Tibial nerve (tissue), 4 donors: ENCODE results near the gene RAB23. TPM values are rescaled to one million over a fixed set of nuclear protein-coding genes. Genes with fewer than 3 reads are reported as not detected.

Experiments used
- DNase-seq, 2 donors: peaks; one replicate each; pipeline ENCODE4 v3.0.0-alpha.2; 2019; ENCODE audit warnings: low spot score in 2 of 2
- H3K27ac ChIP-seq, 4 donors: fragments of 200-600 bp; sonication (generic) in 3 of 4; one replicate each; pipeline ENCODE4 v1.5.1; 2017 to 2019; ENCODE audit warnings: mild to moderate bottlenecking in 1 of 4
- H3K27me3 ChIP-seq, 2 donors: fragments of 200-600 bp; sonication (generic) in 1 of 2; one replicate each; pipeline versions ENCODE4 v1.5.1 to v1.6.0; 2017 to 2019
- H3K36me3 ChIP-seq, 3 donors: fragments of 200-600 bp; sonication (generic); one replicate each; pipeline ENCODE4 v1.5.1; 2018 to 2019
- H3K4me1 ChIP-seq, 4 donors: fragments of 200-600 bp; sonication (generic) in 3 of 4; one replicate each; pipeline ENCODE4 v1.5.1; 2017 to 2019
- H3K4me3 ChIP-seq, 4 donors: fragments of 200-600 bp; sonication (generic) in 3 of 4; one replicate each; pipeline ENCODE4 v1.5.1; 2017 to 2019; ENCODE audit warnings: mild to moderate bottlenecking in 1 of 4, moderate library complexity in 1 of 4
- H3K9me3 ChIP-seq, 4 donors: fragments of 200-600 bp; sonication (generic) in 3 of 4; one replicate each; pipeline ENCODE4 v1.5.1; 2017 to 2019
- CTCF ChIP-seq, 5 experiments: fragments of 200-600 bp in 3 of 5; fragments of 450-650 bp in 2 of 5; sonication (generic) in 3 of 5; IDR thresholded peaks; one replicate each; pipeline ENCODE4 v1.5.1; 2016 to 2019; ENCODE audit warnings: antibody characterized with exemption in 5 of 5, mild to moderate bottlenecking in 3 of 5, moderate library complexity in 2 of 5
- EP300 ChIP-seq, 2 donors: sonication (generic); formaldehyde crosslinking; IDR thresholded peaks; one replicate each; pipeline ENCODE4 v1.6.1; 2017; ENCODE audit warnings: antibody characterized with exemption in 2 of 2, mild to moderate bottlenecking in 1 of 2
- POLR2A ChIP-seq, 2 donors: fragments of 450-650 bp; IDR thresholded peaks; one replicate each; pipeline ENCODE4 v1.6.1; 2017; ENCODE audit warnings: antibody characterized with exemption in 2 of 2, mild to moderate bottlenecking in 2 of 2, moderate library complexity in 2 of 2
- WGBS, 2 donors: methylation state at CpG; one replicate each; pipeline ENCODE4 v1.1.5; 2018; 5-methylcytosine and 5-hydroxymethylcytosine counted together
- total RNA-seq, 4 donors: library from RNA; depleted of rRNA; stranded (reverse); fragments of >200 nt; gene quantifications; one replicate each; pipeline ENCODE4 v1.1.0, GENCODE V29; 2016

Gene RAB23
- total RNA-seq, 4 donors from 2014 or later, result 17.1 to 26.8 (median 20.1) TPM

- H3K36me3 ChIP-seq, result no peaks in the 10 kb centered on the region
- no peak for DNase-seq
- 93 to 100% methylated on average over 2 of the region's 2 CpGs for WGBS, 2 donors
- H3K27ac ChIP-seq, result peak overlapping the region in 3 of 4 donors; percentile 31 to 66 (median 50)
- peaks cover 0 to 35% (median 5%) of the 10 kb centered on the region in 4 donors for H3K4me1 ChIP-seq
- H3K4me3 ChIP-seq, result no peak overlapping the region
- no peaks in the 10 kb centered on the region for H3K27me3 ChIP-seq
- no peaks in the 10 kb centered on the region for H3K9me3 ChIP-seq
- no peak for TF ChIP-seq CTCF (IDR thresholded peaks at IDR 0.05)
- TF ChIP-seq POLR2A (IDR thresholded peaks at IDR 0.05), result no peak
- no peak for TF ChIP-seq EP300 (IDR thresholded peaks at IDR 0.05)
Measured at GRCh38 chr6:57263739-57264138, 41.6 kb upstream of the RAB23 start.

- DNase-seq, result peak in 1 of 2 donors; percentile 16
- Histone ChIP-seq H3K27ac (peak overlapping the region; percentile 5 to 71 (median 48)), H3K4me3 (no peak overlapping the region), H3K4me1 (peaks cover 0 to 35% (median 7%) of the 10 kb centered on the region in 4 donors), H3K27me3 (no peaks in the 10 kb centered on the region), H3K9me3 (no peaks in the 10 kb centered on the region), H3K36me3 (no peaks in the 10 kb centered on the region)
- TF ChIP-seq EP300 (IDR thresholded peaks at IDR 0.05), result peak in 1 of 2 donors; percentile 45
- TF ChIP-seq CTCF (IDR thresholded peaks at IDR 0.05), result no peak
- 55 to 57% methylated on average over 3 of the region's 3 CpGs for WGBS, 2 donors
Measured at GRCh38 chr6:57262901-57263694, 41.0 kb upstream of the RAB23 start.

- Histone ChIP-seq H3K9me3 (no peaks in the 10 kb centered on the region), H3K27ac (peak overlapping the region in 3 of 4 donors; percentile 5 to 71 (median 66)), H3K4me1 (peaks cover 0 to 33% (median 7%) of the 10 kb centered on the region in 4 donors), H3K27me3 (no peaks in the 10 kb centered on the region), H3K4me3 (no peak overlapping the region), H3K36me3 (no peaks in the 10 kb centered on the region)
- peak; percentile 64 to 84 for DNase-seq
- 52% methylated on average over 2 of the region's 2 CpGs for WGBS, 2 donors
- TF ChIP-seq EP300 (IDR thresholded peaks at IDR 0.05), result peak in 1 of 2 donors; percentile 62
- no peak for TF ChIP-seq POLR2A (IDR thresholded peaks at IDR 0.05)
Measured at GRCh38 chr6:57262488-57262887, 40.4 kb upstream of the RAB23 start.

- no peak overlapping the region for H3K4me3 ChIP-seq
- peak overlapping the region in 3 of 4 donors; percentile 44 to 71 (median 66) for H3K27ac ChIP-seq
- no peaks in the 10 kb centered on the region for H3K36me3 ChIP-seq
- TF ChIP-seq EP300 (IDR thresholded peaks at IDR 0.05), result no peak
- no peak for TF ChIP-seq CTCF (IDR thresholded peaks at IDR 0.05)
- TF ChIP-seq POLR2A (IDR thresholded peaks at IDR 0.05), result no peak
- WGBS, 2 donors, result 51 to 63% methylated on average over 2 of the region's 2 CpGs
- DNase-seq, result no peak
- peaks cover 0 to 33% (median 7%) of the 10 kb centered on the region in 4 donors for H3K4me1 ChIP-seq
- no peaks in the 10 kb centered on the region for H3K27me3 ChIP-seq
- no peaks in the 10 kb centered on the region for H3K9me3 ChIP-seq
Measured at GRCh38 chr6:57261926-57262325, 39.8 kb upstream of the RAB23 start.

- 89 to 94% methylated on average over 2 of the region's 2 CpGs for WGBS, 2 donors
- no peaks in the 10 kb centered on the region for H3K27me3 ChIP-seq
- no peaks in the 10 kb centered on the region for H3K9me3 ChIP-seq
- H3K36me3 ChIP-seq, result no peaks in the 10 kb centered on the region
- H3K27ac ChIP-seq, result peak overlapping the region in 2 of 4 donors; percentile 81 to 91
- TF ChIP-seq POLR2A (IDR thresholded peaks at IDR 0.05) (no peak), CTCF (IDR thresholded peaks at IDR 0.05) (no peak), EP300 (IDR thresholded peaks at IDR 0.05) (no peak)
- DNase-seq, result no peak
- H3K4me3 ChIP-seq, result no peak overlapping the region
- peaks cover 0 to 22% (median 7%) of the 10 kb centered on the region in 4 donors for H3K4me1 ChIP-seq
Measured at GRCh38 chr6:57259064-57259463, 37.0 kb upstream of the RAB23 start.
